Endothelial cell of umbilical vein (primary cell): ENCODE measurements around the gene PILRB.

ENCODE experiments used
- EZH2 ChIP-seq: IDR thresholded peaks from 2 replicates; pipeline ENCODE4 v1.6.1; 2012; ENCODE audit warnings: borderline replicate concordance, low read depth, mild to moderate bottlenecking, moderate library complexity, low read length, inconsistent platforms; ENCODE audit not compliant: severe bottlenecking
- GATA2 ChIP-seq: IDR thresholded peaks from 2 replicates; pipeline ENCODE4 v1.7.0; 2011; ENCODE audit warnings: low read depth, mild to moderate bottlenecking, moderate library complexity, mixed read lengths, low read length; ENCODE audit not compliant: insufficient read length, insufficient read depth
- JUN ChIP-seq: IDR thresholded peaks from 2 replicates; pipeline ENCODE4 v1.6.1; 2011; ENCODE audit warnings: borderline replicate concordance, low read depth; ENCODE audit not compliant: insufficient read length, insufficient read depth
- MYC ChIP-seq: IDR thresholded peaks from one replicate; pipeline ENCODE4 v1.6.1; 2011; ENCODE audit warnings: mild to moderate bottlenecking, low read depth, low read length
- POLR2A ChIP-seq: IDR thresholded peaks from 2 replicates; pipeline ENCODE4 v1.6.1; 2012; ENCODE audit warnings: low read depth, mild to moderate bottlenecking, control low read depth, low read length
- POLR2AphosphoS5 ChIP-seq: IDR thresholded peaks from 2 replicates; pipeline ENCODE4 v1.6.1; 2012; ENCODE audit warnings: low read depth, mild to moderate bottlenecking, control low read depth, low read length, moderate library complexity; ENCODE audit not compliant: insufficient read depth
- TF ChIP-seq, protein P1 (sequence below), 2 donors: IDR thresholded peaks; 1 replicate in 1 of 2; 2 replicates in 1 of 2; pipeline ENCODE4 v1.5.1; 2011; ENCODE audit warnings: low read length in 2 of 2, mild to moderate bottlenecking in 2 of 2, moderate library complexity in 2 of 2, control low read depth in 1 of 2, inconsistent platforms in 1 of 2, low read depth in 1 of 2; ENCODE audit not compliant: insufficient read depth in 1 of 2; ENCODE audit errors: extremely low read depth in 1 of 2
- TF ChIP-seq, protein P2 (sequence below): IDR thresholded peaks from 2 replicates; pipeline ENCODE4 v1.6.1; 2011; ENCODE audit not compliant: insufficient read depth, insufficient read length

DNA sequence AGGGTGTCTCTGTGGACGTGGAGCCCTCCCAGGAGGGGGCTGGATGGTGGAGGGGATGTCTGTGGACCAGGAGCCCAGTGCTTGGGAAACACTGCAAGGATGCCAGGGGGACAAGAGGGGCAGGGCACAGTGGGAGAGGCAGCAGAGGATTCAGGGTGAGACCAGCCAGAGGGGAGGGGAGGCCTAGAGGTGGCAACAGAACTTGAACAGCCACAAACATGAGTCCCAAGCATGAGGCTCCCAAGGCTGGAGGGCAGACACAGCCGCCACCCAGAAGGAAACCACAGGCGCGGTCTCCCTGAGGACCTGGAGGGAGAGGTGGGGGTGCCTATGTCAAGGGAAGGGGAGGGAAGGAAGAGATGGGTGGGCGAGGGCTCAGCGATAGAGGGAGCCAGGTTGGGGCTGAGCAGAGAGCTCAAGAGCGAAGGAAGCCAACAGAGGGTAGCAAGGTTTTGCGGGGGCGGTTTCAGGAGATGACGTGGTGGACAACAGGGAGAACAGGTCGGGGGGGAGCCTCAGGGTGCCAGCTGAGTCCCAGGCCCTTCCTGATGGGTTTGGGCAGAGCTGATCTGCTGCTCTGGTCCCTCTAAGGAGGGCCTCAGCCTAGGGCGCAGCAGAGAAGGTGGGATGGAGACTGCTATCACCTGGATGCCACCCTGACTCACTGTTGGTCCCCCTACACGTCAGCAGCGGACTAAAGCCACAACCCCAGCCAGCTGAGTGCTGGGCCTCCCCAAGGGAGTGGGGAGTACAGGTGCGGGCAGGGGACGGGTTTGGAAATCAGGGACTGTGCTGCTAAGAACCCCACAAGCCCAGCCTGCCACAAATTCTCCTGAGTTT, 8.7 kb downstream of the PILRB start:
- TF ChIP-seq POLR2AphosphoS5 (no peak), EZH2 (no peak), POLR2A (no peak), JUN (no peak), MYC (no peak), GATA2 (no peak)
- TF ChIP-seq, protein P1, sequence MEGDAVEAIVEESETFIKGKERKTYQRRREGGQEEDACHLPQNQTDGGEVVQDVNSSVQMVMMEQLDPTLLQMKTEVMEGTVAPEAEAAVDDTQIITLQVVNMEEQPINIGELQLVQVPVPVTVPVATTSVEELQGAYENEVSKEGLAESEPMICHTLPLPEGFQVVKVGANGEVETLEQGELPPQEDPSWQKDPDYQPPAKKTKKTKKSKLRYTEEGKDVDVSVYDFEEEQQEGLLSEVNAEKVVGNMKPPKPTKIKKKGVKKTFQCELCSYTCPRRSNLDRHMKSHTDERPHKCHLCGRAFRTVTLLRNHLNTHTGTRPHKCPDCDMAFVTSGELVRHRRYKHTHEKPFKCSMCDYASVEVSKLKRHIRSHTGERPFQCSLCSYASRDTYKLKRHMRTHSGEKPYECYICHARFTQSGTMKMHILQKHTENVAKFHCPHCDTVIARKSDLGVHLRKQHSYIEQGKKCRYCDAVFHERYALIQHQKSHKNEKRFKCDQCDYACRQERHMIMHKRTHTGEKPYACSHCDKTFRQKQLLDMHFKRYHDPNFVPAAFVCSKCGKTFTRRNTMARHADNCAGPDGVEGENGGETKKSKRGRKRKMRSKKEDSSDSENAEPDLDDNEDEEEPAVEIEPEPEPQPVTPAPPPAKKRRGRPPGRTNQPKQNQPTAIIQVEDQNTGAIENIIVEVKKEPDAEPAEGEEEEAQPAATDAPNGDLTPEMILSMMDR (IDR thresholded peaks at IDR 0.05; ENCODE audit: extremely low read depth in 1 of 2, insufficient read depth in 1 of 2, low read depth in 1 of 2, low read length in 2 of 2): no peak
- TF ChIP-seq, protein P2, sequence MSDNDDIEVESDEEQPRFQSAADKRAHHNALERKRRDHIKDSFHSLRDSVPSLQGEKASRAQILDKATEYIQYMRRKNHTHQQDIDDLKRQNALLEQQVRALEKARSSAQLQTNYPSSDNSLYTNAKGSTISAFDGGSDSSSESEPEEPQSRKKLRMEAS: no peak
